ENCODE results near the gene AHNAK2.

AHNAK2 gene

DNA sequence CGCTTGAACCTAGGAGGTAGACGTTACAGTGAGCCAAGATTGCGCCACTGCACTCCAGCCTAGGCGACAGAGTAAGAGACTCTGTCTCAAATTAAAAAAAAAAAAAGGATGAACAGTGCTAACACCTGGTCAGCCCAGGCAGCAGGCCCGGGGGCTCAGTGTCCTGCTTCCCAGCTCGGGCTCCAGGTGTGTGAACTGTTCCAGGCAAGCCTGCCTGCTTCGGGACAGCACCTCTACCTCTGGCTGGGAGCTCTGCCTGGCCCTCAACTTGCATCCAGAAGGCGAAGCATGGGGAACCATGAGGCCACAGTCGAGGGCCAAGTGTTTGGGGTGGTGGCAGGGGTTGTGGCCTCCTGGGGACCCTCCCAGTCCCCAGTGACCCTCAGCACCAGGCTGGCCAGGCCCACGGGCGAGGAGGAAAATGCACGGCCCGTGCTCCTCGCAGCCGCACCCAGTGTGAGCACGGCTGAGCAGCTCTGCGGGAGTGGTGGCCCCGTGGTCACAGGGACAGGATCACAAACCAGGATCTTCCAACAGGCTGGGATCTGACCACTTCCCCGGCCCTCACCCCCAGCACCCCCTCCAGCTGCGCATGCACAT lies 27.3 kb upstream of the AHNAK2 start:
- H3K4me3 ChIP-seq (ENCODE audit: low read depth, low read length), result no peak overlapping the region
- DNase-seq (ENCODE audit: low read depth), result no peak
- no peak for TF ChIP-seq CTCF (conservative IDR thresholded peaks at IDR 0.05; ENCODE audit: low read depth, low read length)

GRCh38 chr14:104999361-104999760 lies 21.2 kb upstream of the AHNAK2 start:
- H3K4me3 ChIP-seq (ENCODE audit: low read depth, low read length), result no peak overlapping the region
- no peak for TF ChIP-seq CTCF (conservative IDR thresholded peaks at IDR 0.05; ENCODE audit: low read depth, low read length)
- DNase-seq (ENCODE audit: low read depth), result no peak

GRCh38 chr14:104998801-104999200 lies 20.6 kb upstream of the AHNAK2 start:
- DNase-seq (ENCODE audit: low read depth), result no peak
- no peak for TF ChIP-seq CTCF (conservative IDR thresholded peaks at IDR 0.05; ENCODE audit: low read depth, low read length)
- no peak overlapping the region for H3K4me3 ChIP-seq (ENCODE audit: low read depth, low read length)

- no peak overlapping the region for H3K4me3 ChIP-seq (ENCODE audit: low read depth, low read length)
- no peak for TF ChIP-seq CTCF (conservative IDR thresholded peaks at IDR 0.05; ENCODE audit: low read depth, low read length)
- no peak for DNase-seq (ENCODE audit: low read depth)
Measured at GRCh38 chr14:104996483-104996882, 18.3 kb upstream of the AHNAK2 start.

DNA sequence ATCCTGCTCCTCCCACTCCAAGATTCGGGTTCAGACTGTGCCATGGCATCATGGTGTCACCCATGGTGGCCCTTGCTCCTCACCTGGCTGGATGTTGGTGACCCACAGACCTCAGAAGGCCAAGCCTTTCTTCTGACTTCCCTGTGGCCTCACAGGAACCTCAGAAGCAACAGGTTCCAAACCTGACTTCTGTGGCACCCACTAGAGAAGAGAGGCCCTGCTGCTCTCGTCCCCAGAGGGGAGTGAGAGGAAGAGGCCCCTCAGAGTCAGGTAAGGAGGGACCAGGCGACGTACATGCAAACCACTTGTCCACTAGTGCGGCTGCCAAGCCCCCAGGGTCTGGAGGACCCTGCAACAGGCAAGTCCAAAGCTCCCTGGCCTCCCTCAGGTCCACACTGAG lies 17.9 kb upstream of the AHNAK2 start:
- no peak for DNase-seq (ENCODE audit: low read depth)
- TF ChIP-seq CTCF (conservative IDR thresholded peaks at IDR 0.05; ENCODE audit: low read depth, low read length), result no peak
- no peak overlapping the region for H3K4me3 ChIP-seq (ENCODE audit: low read depth, low read length)

- TF ChIP-seq CTCF (conservative IDR thresholded peaks at IDR 0.05; ENCODE audit: low read depth, low read length), result no peak
- no peak for DNase-seq (ENCODE audit: low read depth)
- H3K4me3 ChIP-seq (ENCODE audit: low read depth, low read length), result no peak overlapping the region
Measured at GRCh38 chr14:104994978-104995377, 16.8 kb upstream of the AHNAK2 start.

DNA sequence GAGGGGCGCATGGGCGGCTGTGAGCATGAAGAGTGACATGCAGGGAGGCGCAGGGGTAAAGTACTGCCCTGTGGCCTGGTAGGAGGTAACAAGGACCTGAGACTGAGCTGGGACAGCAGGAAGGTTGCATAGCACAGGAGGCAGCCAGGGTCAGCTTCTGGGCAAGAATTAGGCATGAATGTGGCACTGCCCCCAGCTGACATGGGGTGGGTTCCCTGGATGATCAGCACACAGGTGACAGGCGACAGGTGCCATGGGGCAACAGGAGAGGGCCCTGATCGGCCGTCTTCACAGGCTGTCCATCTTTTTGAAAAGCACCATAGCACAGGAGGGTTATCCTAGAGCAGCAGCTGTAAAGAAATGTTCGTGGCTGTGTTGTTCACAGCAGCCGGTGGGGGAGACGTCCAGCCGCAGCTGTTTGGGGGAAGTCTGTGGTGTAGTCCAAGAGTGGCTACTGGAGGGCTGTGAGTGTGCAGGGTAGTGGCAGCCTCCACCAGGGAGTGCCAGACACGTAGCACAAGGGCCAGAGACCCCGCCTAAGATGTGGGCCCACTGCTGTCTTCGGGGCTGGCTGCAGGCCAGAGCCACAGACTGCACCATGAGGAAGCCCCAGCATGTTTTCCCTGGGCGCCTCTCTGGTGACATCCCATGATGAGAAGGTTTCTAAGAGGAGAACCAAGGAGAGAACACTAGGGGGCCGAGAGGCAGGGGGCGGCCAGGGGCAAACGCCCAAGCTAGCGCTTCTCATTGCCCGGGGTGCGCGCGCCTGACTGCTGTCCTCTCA lies 15.8 kb upstream of the AHNAK2 start:
- no peak for DNase-seq (ENCODE audit: low read depth)
- TF ChIP-seq CTCF (conservative IDR thresholded peaks at IDR 0.05; ENCODE audit: low read depth, low read length), result no peak

More for the DNA sequence above, 15.8 kb upstream of the AHNAK2 start:
- H3K4me3 ChIP-seq (ENCODE audit: low read depth, low read length), result no peak overlapping the region
